ENCODE data around the gene DAPP1.

DAPP1 gene

GRCh38 chr4:99811850-99812249 is 4.8 kb upstream of the DAPP1 start:
- TF ChIP-seq ZFX (IDR thresholded peaks at IDR 0.05) = no peak
- TF ChIP-seq CTCF (conservative IDR thresholded peaks at IDR 0.05) = peak; percentile 72

GRCh38 chr4:99815597-99816011 is 1.0 kb upstream of the DAPP1 start:
- H3K27ac ChIP-seq = no peak overlapping the region
- TF ChIP-seq ZFX (IDR thresholded peaks at IDR 0.05) = no peak
- no peak for TF ChIP-seq CTCF (conservative IDR thresholded peaks at IDR 0.05)

More at GRCh38 chr4:99811850-99812249, 4.8 kb upstream of the DAPP1 start:
- H3K27ac ChIP-seq = no peak overlapping the region

- TF ChIP-seq ZFX (IDR thresholded peaks at IDR 0.05) = no peak
- TF ChIP-seq CTCF (conservative IDR thresholded peaks at IDR 0.05) = no peak
- no peak overlapping the region for H3K27ac ChIP-seq
Measured at GRCh38 chr4:99817309-99817890, 773 bp downstream of the DAPP1 start.

- no peak overlapping the region for H3K27ac ChIP-seq
Measured at GRCh38 chr4:99818661-99819060, 2.0 kb downstream of the DAPP1 start.

GRCh38 chr4:99821918-99822503 is 5.4 kb downstream of the DAPP1 start:
- no peak overlapping the region for H3K27ac ChIP-seq

More at GRCh38 chr4:99818661-99819060, 2.0 kb downstream of the DAPP1 start:
- no peak for TF ChIP-seq ZFX (IDR thresholded peaks at IDR 0.05)

GRCh38 chr4:99822734-99823133 is 6.1 kb downstream of the DAPP1 start:
- no peak for TF ChIP-seq CTCF (conservative IDR thresholded peaks at IDR 0.05)
- TF ChIP-seq ZFX (IDR thresholded peaks at IDR 0.05) = no peak
- no peak overlapping the region for H3K27ac ChIP-seq

More at GRCh38 chr4:99821918-99822503, 5.4 kb downstream of the DAPP1 start:
- TF ChIP-seq CTCF (conservative IDR thresholded peaks at IDR 0.05) (no peak), ZFX (IDR thresholded peaks at IDR 0.05) (no peak)

- no peak overlapping the region for H3K27ac ChIP-seq
- TF ChIP-seq CTCF (conservative IDR thresholded peaks at IDR 0.05) = no peak
- TF ChIP-seq ZFX (IDR thresholded peaks at IDR 0.05) = no peak
Measured at GRCh38 chr4:99824070-99824599, 7.5 kb downstream of the DAPP1 start.
